SK-N-SH treated with all-trans-retinoic acid at 6 μM for 48 hours (cell line): ENCODE measurements around the gene TBC1D13.

Experiments
- ARNTL ChIP-seq: fragments of 450-650 bp; formaldehyde crosslinking; IDR thresholded peaks from 2 replicates; pipeline ENCODE4 v1.5.0; 2020; ENCODE audit warnings: low read depth, mild to moderate bottlenecking, moderate library complexity, borderline replicate concordance
- BACH2 ChIP-seq: fragments of 250-450 bp; sonication (Bioruptor Pico); IDR thresholded peaks from 2 replicates; pipeline ENCODE4 v1.9.0; 2021; ENCODE audit warnings: mild to moderate bottlenecking, borderline replicate concordance
- CREB5 ChIP-seq: fragments of 250-450 bp; sonication (Bioruptor Pico); IDR thresholded peaks from 2 replicates; pipeline ENCODE4 v1.5.1; 2020; ENCODE audit warnings: low read depth, mild to moderate bottlenecking, moderate library complexity
- CSDC2 ChIP-seq: fragments of 250-450 bp; sonication (Bioruptor Pico); IDR thresholded peaks from 2 replicates; pipeline ENCODE4 v1.5.0; 2020; ENCODE audit warnings: mild to moderate bottlenecking, moderate library complexity
- CSRNP3 ChIP-seq: fragments of 250-450 bp; sonication (Bioruptor Pico); IDR thresholded peaks from 2 replicates; pipeline ENCODE4 v1.5.1; 2021; ENCODE audit warnings: mild to moderate bottlenecking, moderate library complexity
- PATZ1 ChIP-seq: fragments of 250-450 bp; sonication (Bioruptor Pico); IDR thresholded peaks from 2 replicates; pipeline ENCODE4 v1.8.0; 2020; ENCODE audit warnings: mild to moderate bottlenecking, moderate library complexity, borderline replicate concordance
- POU6F1 ChIP-seq: fragments of 250-450 bp; sonication (Bioruptor Pico); IDR thresholded peaks from 2 replicates; pipeline ENCODE4 v1.8.0; 2021; ENCODE audit warnings: low read depth, mild to moderate bottlenecking, moderate library complexity, borderline replicate concordance
- RARB ChIP-seq: fragments of 250-450 bp; sonication (Bioruptor Pico); IDR thresholded peaks from 2 replicates; pipeline ENCODE4 v1.8.0; 2021; ENCODE audit warnings: mild to moderate bottlenecking, moderate library complexity
- SNAI2 ChIP-seq: fragments of 250-450 bp; sonication (Bioruptor Pico); IDR thresholded peaks from 2 replicates; pipeline ENCODE4 v1.5.0; 2020; ENCODE audit warnings: mild to moderate bottlenecking, moderate library complexity
- TSHZ2 ChIP-seq: fragments of 250-450 bp; sonication (Bioruptor Pico); IDR thresholded peaks from 2 replicates; pipeline ENCODE4 v1.5.0; 2020; ENCODE audit warnings: mild to moderate bottlenecking, moderate library complexity
- ZFP3 ChIP-seq: fragments of 250-450 bp; sonication (Bioruptor Pico); IDR thresholded peaks from 2 replicates; pipeline ENCODE4 v1.5.0; 2020; ENCODE audit warnings: mild to moderate bottlenecking, moderate library complexity
- ZFP30 ChIP-seq: fragments of 450-650 bp; formaldehyde crosslinking; IDR thresholded peaks from 2 replicates; pipeline ENCODE4 v1.5.0; 2022; ENCODE audit warnings: mild to moderate bottlenecking, moderate library complexity
- ZNF70 ChIP-seq: fragments of 450-650 bp; formaldehyde crosslinking; IDR thresholded peaks from 2 replicates; pipeline ENCODE4 v1.5.0; 2020; ENCODE audit warnings: mild to moderate bottlenecking, moderate library complexity

- no peak for TF ChIP-seq PATZ1 (CRISPR knock-in tag)
- no peak for TF ChIP-seq ZFP30 (CRISPR knock-in tag)
- no peak for TF ChIP-seq CREB5
- TF ChIP-seq ZNF70 (CRISPR knock-in tag) = no peak
- TF ChIP-seq RARB = no peak
- no peak for TF ChIP-seq ARNTL
- TF ChIP-seq CSRNP3 = no peak
- TF ChIP-seq ZFP3 (CRISPR knock-in tag) = no peak
- TF ChIP-seq TSHZ2 (CRISPR knock-in tag) = no peak
- TF ChIP-seq BACH2 (CRISPR knock-in tag) = no peak
- TF ChIP-seq CSDC2 (CRISPR knock-in tag) = no peak
- no peak for TF ChIP-seq POU6F1
- no peak for TF ChIP-seq SNAI2
These were observed 51.3 kb downstream of the TBC1D13 start for GRCh38 chr9:128838338-128838737.
